ENCODE data around the gene PWWP2A.
"Not testable (repeated sequence)": the region's sequence is repeated elsewhere in the genome, so short reads cannot be mapped to it uniquely, and the experiment has no call there.

Gene PWWP2A

DNA sequence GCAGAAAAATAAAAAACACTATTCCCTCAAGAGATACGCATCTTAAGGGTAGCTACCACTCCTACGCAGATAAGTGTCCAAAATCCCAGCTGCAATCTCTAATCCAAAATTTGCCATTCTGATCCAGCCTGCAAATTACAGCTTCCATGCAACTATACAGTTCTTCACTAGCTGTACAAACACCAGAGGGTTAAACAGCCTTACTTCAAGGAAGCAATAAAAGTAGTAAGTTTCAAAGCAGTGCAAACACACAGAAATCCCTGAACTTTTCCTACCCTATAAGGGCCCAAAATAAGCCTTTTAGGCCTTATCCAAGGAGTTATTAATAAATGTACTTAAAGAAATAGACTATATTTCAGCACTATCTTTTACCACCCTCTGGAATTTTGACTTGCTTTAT is 39.5 kb downstream of the PWWP2A start:
- H3K4me3 ChIP-seq (ENCODE audit: low read depth, low read length) = no peak overlapping the region
- no peak for DNase-seq (ENCODE audit: low read depth)
- TF ChIP-seq, protein P1, sequence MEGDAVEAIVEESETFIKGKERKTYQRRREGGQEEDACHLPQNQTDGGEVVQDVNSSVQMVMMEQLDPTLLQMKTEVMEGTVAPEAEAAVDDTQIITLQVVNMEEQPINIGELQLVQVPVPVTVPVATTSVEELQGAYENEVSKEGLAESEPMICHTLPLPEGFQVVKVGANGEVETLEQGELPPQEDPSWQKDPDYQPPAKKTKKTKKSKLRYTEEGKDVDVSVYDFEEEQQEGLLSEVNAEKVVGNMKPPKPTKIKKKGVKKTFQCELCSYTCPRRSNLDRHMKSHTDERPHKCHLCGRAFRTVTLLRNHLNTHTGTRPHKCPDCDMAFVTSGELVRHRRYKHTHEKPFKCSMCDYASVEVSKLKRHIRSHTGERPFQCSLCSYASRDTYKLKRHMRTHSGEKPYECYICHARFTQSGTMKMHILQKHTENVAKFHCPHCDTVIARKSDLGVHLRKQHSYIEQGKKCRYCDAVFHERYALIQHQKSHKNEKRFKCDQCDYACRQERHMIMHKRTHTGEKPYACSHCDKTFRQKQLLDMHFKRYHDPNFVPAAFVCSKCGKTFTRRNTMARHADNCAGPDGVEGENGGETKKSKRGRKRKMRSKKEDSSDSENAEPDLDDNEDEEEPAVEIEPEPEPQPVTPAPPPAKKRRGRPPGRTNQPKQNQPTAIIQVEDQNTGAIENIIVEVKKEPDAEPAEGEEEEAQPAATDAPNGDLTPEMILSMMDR (conservative IDR thresholded peaks at IDR 0.05; ENCODE audit: low read depth, low read length) = no peak

DNA sequence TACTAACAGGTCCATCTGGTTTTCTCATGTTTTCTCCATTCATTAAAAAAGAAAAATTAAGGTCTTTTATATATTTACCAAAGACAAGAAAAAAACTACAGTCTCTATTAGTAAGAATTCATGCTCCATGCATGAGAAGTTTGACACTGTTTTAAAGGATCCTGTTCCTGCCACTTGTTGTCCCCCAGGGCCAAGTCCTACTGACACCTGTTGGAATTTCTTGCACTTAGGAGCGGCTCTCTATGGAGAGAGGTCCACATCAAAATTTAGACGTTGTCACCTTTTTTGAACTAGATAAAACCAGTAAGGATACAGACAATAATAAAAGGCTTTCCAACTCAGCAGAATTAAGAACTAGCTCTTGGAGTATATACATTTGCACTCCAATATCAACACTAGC is 42.3 kb downstream of the PWWP2A start:
- no peak for DNase-seq (ENCODE audit: low read depth)
- TF ChIP-seq, protein P1 (conservative IDR thresholded peaks at IDR 0.05; ENCODE audit: low read depth, low read length) = no peak

DNA sequence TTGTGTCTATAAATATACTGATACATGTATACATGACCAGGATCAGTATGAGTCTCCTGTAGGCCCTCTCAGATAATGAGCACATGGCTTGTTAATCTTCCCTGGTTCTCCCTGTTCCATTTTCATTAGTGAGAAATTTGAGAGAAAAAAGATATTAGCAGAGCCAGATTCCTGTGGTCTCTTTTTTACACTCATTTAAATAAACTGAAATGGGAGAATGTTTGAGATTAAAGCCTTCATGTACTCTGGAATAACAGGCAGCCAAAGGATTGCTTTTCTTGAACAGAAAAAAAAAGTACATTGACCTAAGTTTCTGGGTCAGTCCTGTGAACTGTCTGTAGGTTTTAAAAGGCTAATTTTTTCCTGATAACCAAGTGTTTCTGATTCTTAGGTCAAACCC is 44.2 kb downstream of the PWWP2A start:
- H3K4me3 ChIP-seq (ENCODE audit: low read depth, low read length) = no peak overlapping the region
- peak; percentile 39 for DNase-seq (ENCODE audit: low read depth)
- TF ChIP-seq, protein P1 (conservative IDR thresholded peaks at IDR 0.05; ENCODE audit: low read depth, low read length) = no peak

More for the DNA sequence above, 42.3 kb downstream of the PWWP2A start:
- no peak overlapping the region for H3K4me3 ChIP-seq (ENCODE audit: low read depth, low read length)

DNA sequence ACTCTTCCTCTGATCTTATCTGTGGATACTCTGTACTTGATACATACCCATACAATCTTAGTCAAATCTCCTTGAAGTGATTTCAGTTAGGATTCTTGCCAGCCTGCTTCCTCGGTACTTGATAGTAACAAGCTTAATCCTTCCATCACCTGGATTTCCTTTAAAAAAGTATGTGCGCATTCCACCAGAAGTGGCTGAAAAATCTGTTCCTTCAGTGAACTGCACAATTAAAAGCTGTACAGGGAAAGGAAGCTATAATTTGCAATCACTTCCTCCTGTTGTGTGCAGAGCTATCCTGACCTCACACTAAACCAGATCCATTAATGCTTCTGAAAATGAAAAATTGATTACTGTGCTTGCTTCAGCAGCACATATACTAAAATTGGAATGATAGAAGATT is 47.3 kb downstream of the PWWP2A start:
- TF ChIP-seq, protein P1 (conservative IDR thresholded peaks at IDR 0.05; ENCODE audit: low read depth, low read length) = no peak
- no peak for DNase-seq (ENCODE audit: low read depth)
- no peak overlapping the region for H3K4me3 ChIP-seq (ENCODE audit: low read depth, low read length)

DNA sequence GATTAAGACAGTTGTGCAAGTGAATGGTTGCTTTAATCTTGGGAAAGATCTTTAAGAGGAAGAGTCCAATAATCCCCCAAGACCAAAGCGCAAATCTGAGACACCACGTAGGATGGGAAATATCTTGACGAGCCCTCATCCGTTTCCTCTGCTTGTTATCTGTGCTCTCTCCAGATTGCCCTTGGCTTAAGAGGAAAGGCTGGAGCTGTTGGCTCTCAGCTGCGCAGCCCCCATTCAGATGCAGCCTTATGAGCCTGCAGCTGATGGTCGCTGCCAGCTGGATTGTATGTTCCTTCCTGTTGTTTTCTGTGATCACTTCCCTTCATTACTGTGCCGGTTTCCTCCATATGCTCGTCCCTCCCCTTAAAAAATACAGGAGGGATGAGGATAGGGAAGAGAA is 47.7 kb downstream of the PWWP2A start:
- no peak for DNase-seq (ENCODE audit: low read depth)
- H3K4me3 ChIP-seq (ENCODE audit: low read depth, low read length) = no peak overlapping the region
- TF ChIP-seq, protein P1 (conservative IDR thresholded peaks at IDR 0.05; ENCODE audit: low read depth, low read length) = no peak

DNA sequence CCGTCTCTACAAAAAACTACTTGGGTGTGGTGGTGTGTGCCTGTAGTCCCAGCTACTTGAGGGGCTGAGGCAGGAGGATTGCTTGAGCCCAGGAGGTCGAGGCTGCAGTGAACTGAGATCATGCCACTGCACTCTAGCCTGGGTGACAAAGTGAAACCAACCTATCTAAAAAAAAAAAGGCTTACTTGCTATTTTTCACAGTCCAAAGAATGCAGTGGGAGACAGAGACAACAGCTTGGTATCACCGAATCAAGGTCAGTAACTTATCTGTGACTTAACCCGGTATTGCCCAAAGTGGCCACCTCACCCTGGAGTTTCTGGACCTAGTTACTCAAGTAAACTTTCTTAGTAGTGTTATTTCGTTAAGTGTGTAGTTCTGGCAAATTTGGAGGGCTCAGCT is 50.1 kb downstream of the PWWP2A start:
- DNase-seq (ENCODE audit: low read depth); H3K4me3 ChIP-seq (ENCODE audit: low read depth, low read length): not testable (repeated sequence)

DNA sequence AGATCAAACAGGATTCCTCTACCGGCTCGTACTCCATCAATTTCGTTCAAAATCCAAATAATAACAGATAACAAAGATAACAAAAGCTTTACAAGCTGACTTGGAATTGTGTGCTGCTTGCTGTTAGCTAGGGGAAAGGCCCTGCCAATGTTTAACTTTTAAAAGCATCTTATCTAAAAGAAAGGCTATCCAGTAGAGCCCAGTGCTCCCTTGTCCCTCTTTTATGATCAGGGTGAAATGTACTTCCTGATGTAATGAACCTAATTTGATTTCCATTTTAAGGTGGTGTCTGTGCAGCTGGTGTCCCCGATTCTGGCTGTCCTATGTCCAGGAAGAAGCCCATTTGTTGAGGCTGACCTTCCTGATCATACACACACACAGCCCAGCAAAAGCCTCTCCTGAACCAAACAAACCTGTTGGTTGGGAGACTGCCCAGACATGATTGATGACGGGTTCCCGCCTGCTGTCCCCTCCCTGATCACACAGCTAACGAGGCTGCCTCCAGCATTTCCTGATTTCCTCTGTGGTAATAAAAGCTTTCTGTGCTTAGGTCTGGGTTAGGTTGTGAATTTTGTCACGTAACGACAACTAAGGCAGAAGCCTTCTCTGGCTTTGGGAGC is 54.1 kb downstream of the PWWP2A start:
- H3K4me3 ChIP-seq (ENCODE audit: low read depth, low read length) = no peak overlapping the region
- no peak for DNase-seq (ENCODE audit: low read depth)

More for the DNA sequence above, 54.1 kb downstream of the PWWP2A start:
- TF ChIP-seq, protein P1 (conservative IDR thresholded peaks at IDR 0.05; ENCODE audit: low read depth, low read length) = no peak
